ENCODE measurements around the gene JPT1.

- TF ChIP-seq GATA2 (IDR thresholded peaks at IDR 0.05; ENCODE audit: low read depth, low read length) (no peak), GATA3 (IDR thresholded peaks at IDR 0.05; ENCODE audit: low read depth, low read length) (no peak)
Measured at GRCh38 chr17:75144816-75145512, 9.3 kb downstream of the JPT1 start.

Measured in SH-SY5Y (cell line).